GM20000 (cell line): Measurements from ENCODE around the gene ZMYM3.

Experiments used
- DNase-seq: peaks from one replicate; pipeline ENCODE4 v3.0.0; 2012; ENCODE audit warnings: low spot score
- CTCF ChIP-seq: IDR thresholded peaks from 2 replicates; pipeline ENCODE4 v1.5.1; 2012; ENCODE audit warnings: mild to moderate bottlenecking, control low read depth; ENCODE audit errors: extremely low read depth, missing control alignments

The ZMYM3 gene

DNA sequence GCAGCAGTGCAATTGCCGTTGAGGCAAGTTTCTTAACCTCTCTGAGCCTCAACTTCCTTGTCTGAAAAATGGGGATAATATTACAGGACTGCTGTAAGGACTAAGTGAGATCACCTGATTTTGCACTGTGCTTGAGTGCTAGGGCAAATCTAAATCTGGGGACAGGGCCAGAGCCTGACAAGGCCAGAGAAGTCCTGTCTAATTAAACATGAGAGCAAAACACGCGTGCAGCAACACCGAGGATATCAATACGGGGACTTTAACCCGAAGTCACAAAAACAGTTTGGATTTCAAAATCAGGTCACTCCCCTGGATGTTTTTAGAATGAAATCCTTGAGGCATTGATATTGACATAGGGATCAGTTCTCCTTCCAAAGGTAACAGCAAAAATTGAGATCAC lies 36.6 kb downstream of the ZMYM3 start:
- no peak for TF ChIP-seq CTCF
- no peak for DNase-seq

DNA sequence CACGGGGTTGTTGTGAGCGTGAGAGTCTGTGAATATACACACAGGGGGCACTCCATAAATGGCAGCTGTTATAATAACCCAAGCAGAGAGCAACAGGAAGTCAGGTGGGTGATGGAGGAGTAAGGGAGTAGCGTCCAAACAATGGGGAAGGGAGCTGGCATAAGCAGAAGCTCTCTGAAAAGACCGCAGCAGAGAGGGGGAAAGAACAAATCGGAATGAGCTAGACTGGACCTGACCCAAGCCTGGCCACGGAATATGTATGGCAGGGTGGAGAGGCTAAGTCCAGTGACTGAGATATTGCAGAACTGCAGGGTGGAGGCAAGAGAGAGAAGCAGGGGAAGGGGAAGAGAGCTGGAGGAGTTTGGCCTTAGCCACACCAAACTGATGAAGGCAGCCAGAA lies 37.5 kb downstream of the ZMYM3 start:
- no peak for TF ChIP-seq CTCF
- DNase-seq: no peak

- no peak for TF ChIP-seq CTCF
- no peak for DNase-seq
Observed at GRCh38 chrX:71215338-71215912, 38.5 kb downstream of the ZMYM3 start.

DNA sequence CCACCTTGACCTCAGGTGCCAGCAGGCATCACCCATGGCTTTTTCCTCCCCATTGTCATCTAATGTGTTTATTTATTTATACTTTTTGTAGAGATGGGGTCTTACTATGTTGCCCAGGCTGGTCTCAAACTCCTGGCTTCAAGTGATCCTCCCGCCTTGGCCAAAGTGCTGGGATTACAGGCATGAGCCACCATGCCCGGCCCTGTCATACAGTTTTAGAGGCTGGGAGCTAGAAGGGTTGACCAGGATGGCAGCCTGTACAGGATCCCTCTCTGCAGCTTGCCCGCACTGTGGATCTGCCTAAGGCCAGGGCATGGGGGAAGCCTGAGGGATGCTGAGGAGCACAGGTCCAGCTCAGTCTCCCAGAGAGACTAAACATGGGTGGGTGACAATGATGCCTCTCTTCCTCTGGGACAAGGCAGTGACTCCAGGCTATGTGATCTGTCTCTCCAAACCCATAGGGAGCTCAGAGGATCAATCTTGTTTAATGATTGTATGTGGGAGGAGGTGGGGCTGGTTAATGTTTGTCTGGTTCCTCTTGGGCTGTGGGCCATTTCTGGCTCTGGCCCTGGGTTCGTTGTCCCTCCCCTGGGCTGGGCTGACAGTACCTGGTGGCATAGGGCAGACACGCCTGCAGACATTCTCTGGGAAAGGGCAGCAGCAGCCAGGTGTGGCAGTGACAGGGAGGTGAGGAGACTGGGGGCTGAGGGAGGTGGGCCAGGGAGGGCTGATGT lies 39.2 kb downstream of the ZMYM3 start:
- no peak for DNase-seq
- no peak for TF ChIP-seq CTCF

DNA sequence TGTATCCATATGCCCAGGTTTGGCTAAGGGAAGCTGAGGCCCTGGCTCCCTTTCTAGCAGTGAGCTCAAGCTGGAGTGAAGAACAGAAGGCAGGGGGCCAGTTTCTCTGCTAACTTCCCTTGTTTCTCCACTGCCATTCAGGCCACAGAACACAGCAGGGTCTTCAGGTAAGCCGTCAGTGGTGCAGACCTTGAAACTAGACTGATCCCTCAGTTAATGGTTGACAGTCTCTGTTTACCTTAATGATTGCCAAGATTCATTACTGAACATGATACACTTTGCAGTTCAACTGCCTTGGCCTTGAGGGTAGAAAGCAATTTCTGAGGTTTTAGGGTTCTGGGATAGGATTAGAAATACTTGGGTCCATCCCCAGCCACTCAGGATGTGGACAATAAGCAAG lies 39.8 kb downstream of the ZMYM3 start:
- no peak for DNase-seq
- TF ChIP-seq CTCF: no peak

GRCh38 chrX:71212536-71212935 lies 41.4 kb downstream of the ZMYM3 start:
- no peak for DNase-seq
- TF ChIP-seq CTCF: no peak

DNA sequence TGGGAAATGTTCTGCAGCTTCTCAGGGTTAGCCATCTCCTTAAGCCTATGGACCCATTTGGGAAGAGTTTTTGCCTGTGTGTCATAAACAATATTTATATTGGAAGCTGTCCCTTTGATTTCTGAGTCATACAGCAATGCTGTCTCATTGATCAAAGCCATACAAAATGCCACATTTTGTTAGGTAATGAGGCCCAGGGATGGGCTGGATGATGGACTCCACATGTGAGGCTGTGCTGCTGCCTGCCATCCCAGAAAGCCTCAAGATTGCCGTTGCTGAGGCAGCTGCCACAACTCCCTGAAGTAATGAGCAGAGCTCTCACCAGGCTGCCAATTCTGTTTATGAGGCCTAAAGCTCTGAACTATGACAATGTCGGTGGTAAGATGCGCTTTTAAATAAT lies 43.1 kb downstream of the ZMYM3 start:
- DNase-seq: no peak
- no peak for TF ChIP-seq CTCF
